Stimulated activated CD4-positive, alpha-beta T cell treated with anti-CD3 and anti-CD28 coated beads, Interleukin-4, amount 100 ng/mL, for 48 hours (primary cell): ENCODE data around the gene CCDC78.

Source experiments
- DNase-seq, 2 donors: peaks; one replicate each; pipeline ENCODE4 v3.0.0-alpha.2; 2020; ENCODE audit warnings: low read depth in 2 of 2

Gene CCDC78

DNA sequence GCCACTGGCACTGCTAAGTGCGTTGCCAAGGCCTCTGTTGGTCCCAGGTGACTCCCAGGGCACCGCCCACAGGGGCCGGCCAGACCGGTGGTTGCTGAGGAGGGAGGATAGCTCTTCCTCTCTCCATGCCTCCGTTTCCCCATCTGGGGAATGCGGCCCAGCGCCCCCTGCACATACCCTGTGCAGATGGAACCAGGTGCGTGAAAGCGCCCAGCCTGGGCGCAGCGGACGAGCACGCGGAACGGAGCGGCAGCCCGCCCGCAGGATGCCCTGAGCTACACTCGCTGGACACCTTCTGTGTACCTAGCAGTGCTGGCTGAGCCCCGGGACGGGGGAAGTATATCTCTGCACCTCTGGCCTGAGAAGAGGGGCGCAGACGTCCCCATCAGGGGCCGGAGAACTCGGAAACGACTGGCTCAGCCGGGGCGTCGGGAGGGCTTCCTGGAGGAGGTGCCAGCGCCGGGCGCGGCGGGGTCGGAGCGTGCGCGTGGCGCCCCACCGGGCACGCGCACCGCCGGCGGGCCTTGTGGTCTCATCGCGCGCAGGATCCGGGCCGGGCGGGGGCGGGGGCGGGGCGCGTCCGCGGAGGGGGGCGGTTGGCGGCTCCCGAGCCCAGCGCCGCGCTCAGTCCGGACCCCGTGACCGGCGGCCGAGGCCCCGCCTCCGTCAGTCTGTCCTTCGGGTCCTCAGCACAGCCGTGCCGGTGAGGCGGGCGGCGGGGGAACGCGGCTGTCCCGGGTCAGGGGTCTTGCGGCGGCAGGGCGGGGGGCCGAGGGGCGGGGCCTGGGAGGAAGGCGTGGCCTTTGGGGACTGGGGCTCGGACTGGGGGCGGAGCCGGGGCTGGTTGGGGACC, at the start of gene CCDC78, which contains the start of gene HAGHL:
TSS of gene CCDC78 (minus strand) at position 6 of the 853 bp plus-strand sequence. CDS start 76 bp downstream, outside the sequence.
TSS of gene HAGHL (plus strand) at position 669 of the 853 bp plus-strand sequence. CDS start 404 bp downstream, outside the sequence.
- DNase-seq = no peak

DNA sequence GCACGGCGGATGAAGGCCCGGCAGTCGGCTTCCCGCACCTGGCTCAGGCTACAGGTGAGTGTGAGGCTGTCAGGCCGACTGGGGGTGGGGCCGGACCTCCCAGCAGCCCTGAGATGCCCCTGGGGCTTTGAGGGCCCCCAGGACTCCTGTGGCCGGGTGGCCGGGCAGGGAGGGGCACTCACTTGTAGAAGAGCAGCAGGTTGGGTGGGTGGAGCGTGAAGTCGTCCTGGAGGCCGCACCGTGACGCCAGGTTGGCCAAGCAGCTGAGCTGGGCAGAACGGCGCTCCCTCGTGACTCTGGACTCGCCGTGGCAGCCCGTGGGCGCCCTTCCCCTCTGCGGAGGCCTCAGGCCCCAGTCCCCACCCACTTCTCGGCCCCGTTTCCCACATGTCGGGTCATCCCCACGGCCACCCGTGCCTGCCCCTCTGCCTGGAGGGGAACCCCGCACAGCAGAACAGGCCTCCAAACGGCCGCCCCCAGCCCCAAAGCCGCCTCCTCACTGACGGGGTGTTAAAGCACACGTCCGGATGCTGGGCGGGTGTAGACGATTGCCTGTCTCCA, 49.1 kb upstream of the CCDC78 start:
- DNase-seq = no peak

GRCh38 chr16:774086-775001, 48.1 kb upstream of the CCDC78 start:
- no peak for DNase-seq

- DNase-seq = no peak
Observed at GRCh38 chr16:772959-773358, 46.7 kb upstream of the CCDC78 start.

- DNase-seq = no peak
Observed at GRCh38 chr16:770411-770810, 44.2 kb upstream of the CCDC78 start.

- no peak for DNase-seq
Observed at GRCh38 chr16:769934-770333, 43.7 kb upstream of the CCDC78 start.

DNA sequence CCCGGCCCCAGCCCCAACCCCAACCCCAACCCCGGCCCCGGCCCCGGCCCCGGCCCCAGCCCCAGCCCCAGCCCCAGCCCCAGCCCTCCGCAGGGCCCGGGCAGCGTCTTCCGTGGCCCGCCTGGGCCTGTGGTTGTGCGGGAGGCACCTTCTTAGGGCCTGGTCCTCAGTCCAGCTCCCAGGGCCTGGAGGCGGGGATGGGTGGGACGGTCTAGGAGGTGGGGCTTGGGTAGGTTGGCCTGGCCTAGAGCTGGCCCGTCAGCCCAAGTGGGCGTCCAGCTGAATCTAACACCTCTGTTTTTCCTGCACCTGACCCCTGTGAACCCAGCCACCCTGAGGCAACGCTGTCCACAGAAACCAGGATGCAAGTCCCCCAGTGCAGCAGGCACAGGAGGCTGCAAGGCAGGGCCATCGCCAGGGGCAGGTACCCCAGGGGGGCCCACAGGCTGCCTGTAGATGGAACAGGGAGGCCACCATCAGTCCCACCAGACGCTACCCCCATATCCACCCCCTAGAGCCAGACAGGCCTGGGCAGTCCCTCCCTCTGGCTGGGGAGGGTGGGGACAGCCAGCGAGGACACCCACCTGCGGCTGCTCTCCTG, 43.0 kb upstream of the CCDC78 start:
- no peak for DNase-seq

GRCh38 chr16:768428-768827, 42.2 kb upstream of the CCDC78 start:
- DNase-seq = no peak

- no peak for DNase-seq
Observed at GRCh38 chr16:767743-768235, 41.5 kb upstream of the CCDC78 start.

DNA sequence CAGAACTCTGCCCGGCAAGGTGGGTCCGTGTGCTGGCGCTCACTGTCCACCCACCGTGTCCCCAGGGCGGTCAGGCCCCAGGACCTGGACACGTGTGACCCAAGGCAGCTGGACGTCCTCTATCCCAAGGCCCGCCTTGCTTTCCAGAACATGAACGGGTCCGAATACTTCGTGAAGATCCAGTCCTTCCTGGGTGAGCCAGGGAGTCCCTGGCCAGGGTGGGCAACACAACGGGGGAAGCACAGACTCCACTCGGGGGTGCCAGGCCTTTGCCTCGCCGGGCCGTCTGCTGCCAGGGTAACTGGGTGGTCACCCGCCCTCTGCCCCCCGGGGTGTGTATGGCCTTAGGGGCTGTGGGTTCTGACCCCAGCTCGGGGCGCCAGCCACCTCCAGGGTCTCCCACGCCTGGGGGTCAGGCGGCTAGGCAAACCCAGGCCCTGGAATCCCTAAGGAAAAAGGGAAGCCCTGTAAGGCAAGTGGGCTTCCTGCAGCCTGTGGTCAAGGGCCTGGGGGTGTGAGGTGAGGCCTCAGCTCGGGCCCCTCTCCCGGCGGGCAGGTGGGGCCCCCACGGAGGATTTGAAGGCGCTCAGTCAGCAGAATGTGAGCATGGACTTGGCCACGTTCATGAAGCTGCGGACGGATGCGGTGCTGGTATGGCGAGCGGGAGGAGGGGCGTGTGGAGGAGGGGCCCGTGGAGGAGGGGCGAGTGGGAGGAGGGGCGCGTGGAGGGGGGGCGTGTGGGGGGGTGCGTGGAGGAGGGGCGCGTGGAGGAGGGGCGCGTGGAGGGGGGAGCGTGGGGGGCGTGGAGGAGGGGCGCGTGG, 40.8 kb upstream of the CCDC78 start:
- DNase-seq = no peak

DNA sequence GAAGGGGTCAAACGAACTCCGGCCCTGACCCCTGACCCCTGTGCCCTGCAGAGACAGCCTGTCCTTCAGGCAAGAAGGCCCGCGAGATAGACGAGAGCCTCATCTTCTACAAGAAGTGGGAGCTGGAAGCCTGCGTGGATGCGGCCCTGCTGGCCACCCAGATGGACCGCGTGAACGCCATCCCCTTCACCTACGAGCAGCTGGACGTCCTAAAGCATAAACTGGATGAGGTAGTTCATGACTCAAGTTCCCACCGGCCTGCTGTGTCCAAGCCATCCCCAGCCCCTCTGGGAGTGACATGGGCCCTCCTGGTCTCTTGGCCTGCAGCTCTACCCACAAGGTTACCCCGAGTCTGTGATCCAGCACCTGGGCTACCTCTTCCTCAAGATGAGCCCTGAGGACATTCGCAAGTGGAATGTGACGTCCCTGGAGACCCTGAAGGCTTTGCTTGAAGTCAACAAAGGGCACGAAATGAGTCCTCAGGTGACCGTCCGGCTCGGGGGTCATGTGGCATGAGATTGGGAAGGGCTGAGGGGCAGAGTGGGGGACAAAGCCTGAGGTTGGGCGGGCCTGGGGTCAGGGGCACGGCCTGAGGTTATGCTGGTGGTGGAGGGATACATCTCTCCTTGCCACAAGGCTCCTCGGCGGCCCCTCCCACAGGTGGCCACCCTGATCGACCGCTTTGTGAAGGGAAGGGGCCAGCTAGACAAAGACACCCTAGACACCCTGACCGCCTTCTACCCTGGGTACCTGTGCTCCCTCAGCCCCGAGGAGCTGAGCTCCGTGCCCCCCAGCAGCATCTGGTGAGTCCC, 40.0 kb upstream of the CCDC78 start:
- DNase-seq = no peak

- DNase-seq = no peak
Observed at GRCh38 chr16:765488-765865, 39.2 kb upstream of the CCDC78 start.

- no peak for DNase-seq
Observed at GRCh38 chr16:764848-765487, 38.7 kb upstream of the CCDC78 start.

DNA sequence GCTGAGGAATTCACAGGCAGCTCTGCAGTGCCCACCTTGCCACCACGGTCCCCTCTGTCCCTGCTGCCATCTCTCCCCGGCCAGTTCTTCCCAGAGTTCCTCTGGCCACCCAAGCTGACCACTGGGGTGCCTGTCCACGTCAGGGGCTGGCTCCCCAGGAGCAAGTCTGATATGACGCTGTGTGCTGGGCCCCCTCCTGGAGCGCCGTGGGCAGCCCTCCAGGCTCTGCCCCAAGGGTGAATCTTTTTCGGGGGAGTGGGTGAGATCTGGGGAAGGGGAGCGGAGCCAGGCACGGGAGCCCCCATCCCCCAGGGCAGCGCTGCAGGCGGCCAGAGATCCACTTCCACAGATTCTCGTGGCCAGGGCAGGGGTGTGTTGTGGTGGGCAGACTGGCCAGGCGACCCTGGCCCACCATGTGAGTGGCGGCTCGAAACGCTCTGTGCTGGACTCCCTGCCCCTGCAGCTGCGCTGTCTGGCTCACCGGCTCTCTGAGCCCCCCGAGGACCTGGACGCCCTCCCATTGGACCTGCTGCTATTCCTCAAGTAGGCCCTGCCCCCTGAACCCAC, 38.0 kb upstream of the CCDC78 start:
- no peak for DNase-seq

DNA sequence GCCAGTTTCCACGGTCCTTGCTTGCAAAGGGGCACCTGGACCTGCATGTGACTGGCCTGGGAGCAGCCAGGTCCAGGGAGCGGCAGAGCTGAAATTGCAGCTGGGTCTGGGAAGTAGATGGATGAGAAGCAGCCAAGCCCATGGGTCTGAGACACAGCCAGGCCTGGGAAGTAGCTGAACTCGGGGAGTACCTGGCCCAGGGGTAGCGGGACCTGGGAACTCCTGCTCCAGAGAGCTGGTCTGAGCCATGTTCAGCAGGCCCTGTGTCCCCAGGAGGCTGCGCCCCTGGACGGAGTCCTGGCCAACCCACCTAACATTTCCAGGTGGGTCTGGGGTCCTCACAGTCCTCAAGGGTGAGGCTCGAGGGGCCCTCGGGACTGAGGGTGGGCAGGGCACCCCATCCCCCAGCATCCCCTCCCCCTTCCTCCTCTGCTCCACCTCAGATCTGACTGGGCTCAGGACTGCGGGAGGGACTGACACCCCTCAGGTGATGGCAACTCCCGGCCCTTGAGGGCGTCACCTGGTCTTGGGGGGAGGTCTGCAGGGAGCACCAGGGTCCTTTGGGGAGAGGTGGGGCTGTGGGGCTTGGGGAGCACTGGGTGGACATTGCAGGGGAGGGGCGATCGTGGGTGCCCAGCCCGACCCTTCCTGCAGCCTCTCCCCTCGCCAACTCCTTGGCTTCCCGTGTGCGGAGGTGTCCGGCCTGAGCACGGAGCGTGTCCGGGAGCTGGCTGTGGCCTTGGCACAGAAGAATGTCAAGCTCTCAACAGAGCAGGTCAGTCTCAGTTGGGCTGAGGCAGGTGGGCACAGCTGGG, 37.3 kb upstream of the CCDC78 start:
- no peak for DNase-seq

DNA sequence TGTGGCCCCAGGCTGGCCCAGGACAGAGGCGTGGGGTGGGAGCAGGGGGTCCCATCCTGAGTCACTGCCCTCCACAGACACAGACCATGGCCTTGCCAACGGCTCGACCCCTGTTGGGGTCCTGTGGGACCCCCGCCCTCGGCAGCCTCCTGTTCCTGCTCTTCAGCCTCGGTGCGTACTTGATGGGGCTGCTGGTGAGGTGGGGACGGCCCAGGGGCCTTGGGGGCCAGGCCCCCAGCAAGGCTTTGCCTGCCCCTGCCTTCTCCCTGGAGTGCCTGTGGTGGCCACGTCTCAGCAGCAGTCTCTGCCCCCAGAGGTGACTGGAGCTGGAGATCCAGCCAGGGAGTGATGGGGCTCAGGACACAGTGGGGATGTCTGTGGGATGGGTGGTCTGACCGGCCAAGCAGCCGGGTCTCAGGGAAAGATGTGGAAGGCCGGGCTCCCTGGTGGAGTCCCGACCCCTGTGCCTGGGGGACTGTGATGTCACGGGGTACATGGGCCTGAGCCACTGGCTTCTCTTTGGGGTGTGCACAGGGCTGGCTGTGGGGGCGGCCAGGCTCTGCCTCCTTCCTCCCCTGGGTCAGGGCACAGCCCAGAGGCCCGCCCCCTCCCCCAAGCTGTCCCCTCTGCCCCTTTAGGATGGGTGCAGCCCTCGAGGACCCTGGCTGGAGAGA, 36.5 kb upstream of the CCDC78 start:
- DNase-seq = no peak

- DNase-seq = no peak
Observed at GRCh38 chr16:761625-762513, 35.6 kb upstream of the CCDC78 start.
